ENCODE data around the gene KPTN.

The KPTN gene

DNA sequence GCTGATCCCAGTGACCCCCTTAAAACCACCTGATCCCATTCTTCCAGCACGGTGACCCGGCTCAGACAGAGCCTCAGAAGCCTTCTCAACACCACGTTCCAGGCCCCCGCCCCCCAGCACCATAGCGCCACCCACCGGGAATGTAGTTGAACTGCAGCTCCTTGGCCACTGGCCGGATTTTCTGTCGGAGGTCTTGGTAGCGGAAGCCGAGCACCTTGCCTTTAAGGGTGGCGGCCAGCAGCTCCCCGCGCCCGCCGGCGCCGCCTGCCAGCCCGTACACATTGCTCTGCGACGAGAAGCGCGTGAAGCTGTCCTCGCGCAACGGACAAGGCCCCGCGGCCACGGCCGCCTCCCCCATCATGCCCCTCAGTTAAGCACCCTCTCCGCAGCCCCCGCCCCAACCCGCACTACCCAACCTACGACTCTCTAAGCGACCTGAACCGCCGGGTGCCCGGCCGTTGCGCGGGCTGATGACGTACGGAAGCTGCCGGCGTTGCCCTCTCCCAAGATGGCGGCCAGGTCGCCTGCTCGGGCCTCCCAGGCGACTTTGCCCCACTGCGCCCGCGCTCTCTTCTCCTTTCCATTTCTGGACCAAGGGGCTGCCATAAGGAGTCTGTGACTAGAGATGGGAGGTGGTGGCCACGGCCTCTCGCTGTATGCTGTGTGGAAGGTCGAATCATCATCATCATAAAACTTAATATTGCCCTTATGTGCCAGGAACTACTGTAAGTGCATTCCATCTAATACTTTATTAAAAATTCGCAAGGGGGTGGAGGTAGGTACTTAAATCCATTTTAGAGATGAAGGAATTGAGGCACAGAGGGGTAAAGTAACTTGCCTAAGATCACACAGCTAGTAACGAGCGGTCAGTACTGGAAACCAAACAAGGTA, at the start of gene KPTN:
TSS of gene KPTN (minus strand) at position 420 of the 891 bp plus-strand sequence. CDS start at position 361, 59 bp downstream.
- peak; percentile 83 for DNase-seq

DNA sequence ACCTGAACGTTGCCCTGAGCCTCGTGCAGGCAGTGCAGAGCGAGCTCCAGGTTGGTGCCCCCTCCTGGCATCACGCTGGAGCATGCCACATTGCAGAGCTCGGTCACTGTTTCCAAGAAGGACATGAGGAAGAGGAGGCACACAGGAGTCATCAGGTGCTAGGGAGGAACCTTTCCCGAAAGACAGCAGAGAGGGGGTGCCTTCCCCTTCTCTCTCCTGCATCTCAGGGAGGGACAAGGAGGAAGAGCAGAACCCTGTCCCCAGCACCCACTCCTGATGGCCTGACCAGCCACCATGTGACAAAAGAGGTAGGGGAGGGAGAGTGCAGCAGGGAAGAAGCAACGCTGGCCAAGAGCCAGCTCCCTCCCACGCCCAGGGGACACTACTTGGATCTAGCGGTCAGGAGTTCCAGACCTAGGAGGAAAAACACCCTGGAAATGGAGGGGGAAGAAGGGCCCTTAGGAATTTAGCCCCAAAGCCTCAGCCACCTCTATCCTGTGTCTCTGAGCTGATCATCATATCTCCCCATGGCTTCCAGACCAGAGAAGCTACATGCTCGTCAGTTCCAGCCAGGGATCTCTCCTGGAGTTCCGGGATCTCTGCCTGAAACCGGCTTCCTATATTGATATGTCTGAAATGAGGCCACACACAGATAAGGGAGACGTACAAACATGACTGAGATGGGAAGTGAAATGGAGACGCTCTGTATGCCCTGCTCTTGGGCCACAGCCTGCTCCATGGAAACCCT, 47.8 kb upstream of the KPTN start:
- no peak for DNase-seq

DNA sequence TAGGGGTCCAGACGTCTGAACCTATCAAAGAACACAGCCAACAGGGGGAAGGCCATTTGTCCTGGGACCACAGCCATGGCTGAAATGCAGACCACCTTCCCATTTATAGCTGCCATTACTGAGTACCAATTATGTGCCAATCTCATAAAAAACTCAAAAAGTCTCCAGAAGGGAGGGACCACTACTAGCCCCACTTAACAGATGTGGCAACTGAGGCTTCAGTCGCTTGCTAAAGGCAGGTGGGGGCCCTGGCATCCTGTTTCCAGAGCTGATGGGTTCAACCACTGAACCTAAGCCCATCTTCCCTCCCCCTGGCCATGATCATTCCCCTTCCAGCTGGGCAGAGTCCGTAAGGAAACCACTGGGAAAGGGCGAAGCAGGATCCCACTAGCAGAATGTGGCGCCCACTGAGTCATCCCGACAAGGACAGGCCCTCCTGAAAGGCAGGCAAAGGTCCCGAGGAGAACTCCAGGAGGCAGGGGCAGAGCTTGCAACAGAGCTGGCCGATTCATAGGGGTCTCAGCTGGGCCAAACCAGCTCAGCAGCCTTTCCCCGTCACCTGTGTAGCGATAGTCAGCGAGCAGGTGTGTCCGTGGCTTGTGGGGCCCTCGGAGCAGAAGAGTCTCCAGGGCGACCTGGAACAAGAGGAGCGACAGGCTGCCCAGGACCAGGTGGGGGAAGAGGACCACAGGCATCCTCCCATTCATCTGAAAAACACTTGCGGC, 45.2 kb upstream of the KPTN start:
- no peak for DNase-seq

DNA sequence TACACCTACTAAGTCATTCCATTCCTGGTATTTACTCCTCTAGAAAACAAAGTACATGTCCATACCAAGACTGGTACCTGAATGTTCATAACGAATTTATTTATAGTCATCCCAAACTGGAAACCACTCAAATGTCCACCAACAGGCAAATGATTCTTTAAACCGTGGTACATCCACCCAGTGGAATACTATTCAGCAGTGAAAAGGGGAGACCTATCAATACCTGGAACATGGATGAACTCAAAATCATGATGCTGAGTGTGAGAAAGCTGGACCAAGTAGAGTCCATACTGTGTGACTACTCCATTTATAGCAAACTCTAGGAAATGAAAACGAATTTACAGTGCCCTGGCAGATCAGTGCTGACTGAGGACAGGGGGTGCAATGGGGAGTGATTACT, 42.8 kb upstream of the KPTN start:
- DNase-seq, result no peak

DNA sequence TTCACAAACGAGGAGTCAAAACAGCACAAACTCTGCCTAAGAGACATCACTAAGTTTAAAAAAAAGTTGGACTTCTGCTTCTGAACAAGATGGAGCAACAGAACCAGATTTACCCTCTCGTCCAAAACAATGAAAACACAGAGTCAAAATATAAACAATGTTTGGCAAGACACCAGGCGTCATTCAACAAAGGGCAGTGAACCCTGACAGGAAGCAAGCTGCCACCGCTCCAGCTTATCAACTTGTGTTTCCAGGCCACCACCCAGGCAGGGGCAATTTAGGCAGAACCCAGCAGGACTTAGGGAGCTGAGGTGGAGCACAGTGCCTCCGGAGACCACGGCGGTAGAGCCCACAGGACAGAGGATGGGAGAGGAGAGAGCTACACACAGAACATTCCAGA, 39.5 kb upstream of the KPTN start:
- DNase-seq, result no peak

DNA sequence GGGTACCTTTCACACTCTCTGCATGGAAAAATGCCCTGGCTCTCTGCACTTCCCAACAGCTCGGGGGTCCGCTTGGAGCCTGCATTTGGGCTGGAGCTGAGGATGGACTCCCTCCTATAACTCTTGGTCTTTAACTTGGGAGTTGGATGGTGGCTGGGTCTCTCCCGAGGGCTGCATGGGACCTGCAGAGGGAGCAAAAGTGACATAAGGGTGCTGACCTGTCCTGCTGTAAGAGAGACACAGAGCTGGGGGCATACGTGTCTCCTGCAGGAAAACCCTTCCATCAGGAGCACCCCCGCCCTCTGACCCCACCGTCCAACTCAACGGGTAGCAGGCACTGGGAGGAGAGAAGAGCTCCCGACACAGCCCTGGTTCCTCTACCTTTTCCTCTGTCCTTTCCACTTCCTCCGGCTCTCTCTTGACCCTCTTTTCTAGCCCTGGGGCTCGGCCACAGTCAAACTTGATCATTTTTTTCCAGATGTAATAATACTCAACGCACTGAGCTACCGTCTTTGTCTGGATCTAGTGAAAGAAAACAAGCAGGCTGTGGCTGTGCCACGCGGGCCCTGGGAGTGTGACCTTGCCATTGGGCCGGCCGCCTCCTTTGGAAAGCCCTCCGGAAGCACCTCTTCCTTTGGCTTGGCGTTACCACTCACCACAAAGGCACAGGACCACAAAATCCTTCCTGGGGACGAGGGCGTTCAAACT, 37.6 kb upstream of the KPTN start:
- no peak for DNase-seq

DNA sequence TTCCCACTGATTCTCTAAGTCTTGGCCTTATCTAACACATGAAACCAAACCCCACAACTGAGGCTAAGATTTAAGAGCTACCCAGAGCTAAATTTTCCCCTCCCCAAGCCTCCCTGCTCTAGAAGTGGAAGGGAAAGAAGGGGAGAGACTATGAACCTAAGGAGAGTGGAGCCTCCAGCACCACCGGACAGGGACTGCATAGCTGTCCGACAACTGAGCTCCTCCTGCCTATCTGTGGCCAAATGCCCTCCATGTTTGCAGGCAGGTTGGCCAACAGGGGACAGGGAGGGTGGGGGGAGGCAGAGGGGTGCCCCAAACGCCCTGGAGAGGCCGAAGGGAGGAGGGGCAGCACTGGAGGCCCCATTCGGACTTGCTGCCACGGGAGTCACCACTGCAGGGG, 36.8 kb upstream of the KPTN start:
- DNase-seq, result no peak

DNA sequence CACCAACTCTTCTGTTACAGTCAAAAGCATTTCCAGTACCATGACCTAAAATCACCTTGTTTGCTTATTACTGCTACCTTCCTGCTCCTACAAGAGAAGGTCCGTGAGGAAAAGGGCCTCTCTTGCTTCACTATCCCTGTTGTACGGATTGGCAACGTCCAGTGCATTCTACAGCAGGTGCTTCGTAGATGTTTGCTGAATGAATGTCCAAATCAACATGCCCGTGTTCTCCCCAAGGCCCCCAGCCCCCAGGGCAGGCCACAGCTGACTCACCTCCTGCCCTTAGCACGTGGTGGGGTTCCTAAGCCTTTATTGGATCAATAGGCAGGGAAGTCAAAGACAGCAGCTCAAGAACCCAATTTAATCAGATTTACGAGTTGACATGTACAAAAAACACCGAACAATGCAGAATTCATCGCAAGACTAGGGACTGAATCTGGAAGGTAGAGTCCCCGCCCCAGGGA, 36.4 kb upstream of the KPTN start:
- DNase-seq, result no peak

DNA sequence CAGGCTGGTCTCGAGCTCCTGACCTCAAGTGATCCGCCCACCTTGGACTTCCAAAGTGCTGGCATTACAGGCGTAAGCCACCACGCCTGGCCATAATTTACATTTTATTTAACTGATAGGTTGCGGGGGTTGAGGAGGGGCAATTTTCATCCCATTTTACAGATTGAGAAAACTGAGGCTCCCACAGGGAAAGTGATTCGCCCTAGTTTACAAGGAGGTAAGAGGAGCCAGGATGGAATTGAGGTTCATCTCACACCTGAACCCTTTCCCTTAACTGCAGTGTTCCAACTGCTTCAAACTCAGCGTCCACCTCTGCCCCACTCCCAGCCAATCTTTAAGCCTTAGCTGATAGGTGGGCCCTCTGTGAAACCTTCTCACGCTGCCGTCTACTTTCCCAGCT, 34.8 kb upstream of the KPTN start:
- no peak for DNase-seq

DNA sequence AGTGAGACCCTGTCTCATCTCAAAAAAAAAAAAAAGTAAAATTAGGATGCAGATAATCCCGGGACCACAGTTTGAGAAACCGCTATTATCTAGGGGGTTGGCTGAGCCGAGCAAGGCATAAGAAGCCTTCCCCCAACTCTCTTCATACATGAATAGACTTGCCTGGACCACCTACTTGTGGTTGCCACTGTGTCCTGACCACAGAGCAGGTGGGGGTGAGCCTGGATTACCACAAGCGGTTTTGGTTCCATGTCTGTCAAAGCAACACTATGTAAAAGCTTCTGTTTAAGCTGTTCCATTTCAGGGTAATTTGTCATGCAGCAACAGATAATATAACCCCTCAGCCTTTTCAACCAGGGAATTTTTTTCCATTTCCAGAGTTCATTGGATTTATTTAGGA, 34.1 kb upstream of the KPTN start:
- peak; percentile 50 for DNase-seq

DNA sequence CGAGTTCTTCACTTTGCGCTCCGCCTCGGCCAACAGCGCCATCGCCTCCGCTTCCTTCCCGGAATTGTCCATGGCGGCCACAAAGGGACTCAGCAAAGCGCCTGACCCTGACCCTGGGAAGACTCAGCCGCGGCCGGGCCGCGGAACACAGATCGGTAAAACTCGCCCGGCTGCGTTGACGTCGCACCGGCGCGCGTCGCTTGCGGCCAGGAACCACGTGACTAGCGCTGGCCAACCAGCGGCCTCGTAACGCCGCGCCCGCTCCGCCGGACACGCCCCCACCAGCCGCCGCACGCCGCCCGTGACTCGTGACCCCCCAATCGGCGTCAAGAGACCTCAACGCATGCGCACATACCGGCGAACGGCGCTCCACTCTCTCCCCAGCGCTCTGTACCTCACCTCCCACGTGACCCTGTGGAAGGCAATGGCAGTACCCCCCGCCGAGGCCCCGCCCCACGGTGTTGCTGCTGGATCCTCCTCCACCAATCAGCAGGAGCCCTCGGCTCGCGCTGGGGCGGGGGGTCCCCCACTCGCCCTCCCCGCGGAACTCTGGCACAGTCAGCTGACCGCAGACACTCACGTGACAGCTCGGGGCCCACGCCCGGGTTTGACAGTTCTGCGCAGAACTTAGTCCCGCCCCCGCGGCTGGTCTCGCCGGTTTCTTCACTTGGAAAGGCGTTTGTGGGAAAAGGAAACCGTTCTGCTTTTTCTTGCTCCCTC, 31.0 kb upstream of the KPTN start, which contains the start of gene NAPA:
TSS of gene NAPA (minus strand) at position 195 of the 720 bp plus-strand sequence. CDS start at position 72, 123 bp downstream.
- peak; percentile 100 for DNase-seq

DNA sequence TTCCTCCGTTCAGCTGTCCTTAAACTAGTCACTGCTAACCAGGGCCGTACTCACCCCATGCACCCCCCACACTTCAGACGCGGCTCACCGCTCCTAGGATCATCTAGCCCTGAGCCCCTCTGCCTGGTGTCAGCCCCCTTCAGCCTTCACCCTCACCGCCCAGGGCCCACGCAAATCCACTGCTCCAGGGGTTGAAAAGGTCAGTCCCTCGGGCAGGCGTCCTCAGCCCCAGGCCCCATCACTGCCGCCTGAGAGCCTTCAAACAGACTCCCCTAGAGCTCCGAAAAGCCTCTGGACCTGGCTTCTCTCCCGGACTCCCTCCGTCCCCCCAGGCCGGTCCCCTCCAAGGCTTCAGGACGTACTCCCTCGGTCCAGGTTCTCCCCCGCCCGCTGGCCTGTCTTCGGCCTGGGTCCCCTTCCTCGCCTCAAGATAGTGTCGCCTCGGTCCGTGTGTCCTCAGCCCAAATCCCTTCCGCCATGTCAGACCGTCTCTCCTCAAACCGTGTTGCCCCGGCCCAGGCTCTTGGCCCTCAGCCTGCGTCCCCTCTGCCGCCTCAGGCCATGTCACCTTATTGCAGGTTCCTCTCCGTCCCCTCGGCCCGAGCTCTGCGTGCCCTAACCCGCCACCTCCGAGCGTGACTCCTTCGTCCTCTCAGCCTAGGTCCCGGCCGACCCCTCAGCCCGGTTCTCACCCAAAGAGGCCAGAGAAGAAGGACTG, 30.3 kb upstream of the KPTN start:
- no peak for DNase-seq

DNA sequence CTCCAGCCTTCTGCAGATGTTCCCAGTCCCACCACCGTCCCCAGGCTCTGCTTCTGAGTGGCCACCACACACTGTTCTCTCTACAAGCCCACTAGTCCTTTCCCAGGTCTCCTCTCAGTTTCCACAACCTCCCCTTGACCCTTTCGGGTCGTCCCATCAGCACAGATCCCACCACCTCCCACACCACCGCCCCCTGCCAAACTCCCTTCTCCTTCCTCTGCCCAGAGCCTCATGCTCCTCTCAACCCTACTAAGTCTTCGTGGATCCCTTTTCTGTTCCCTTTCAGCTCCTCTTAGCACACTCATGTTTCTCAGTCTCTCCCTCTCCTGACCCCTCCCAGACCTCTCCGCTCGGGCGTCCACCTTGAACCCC, 28.9 kb upstream of the KPTN start:
- DNase-seq, result no peak

DNA sequence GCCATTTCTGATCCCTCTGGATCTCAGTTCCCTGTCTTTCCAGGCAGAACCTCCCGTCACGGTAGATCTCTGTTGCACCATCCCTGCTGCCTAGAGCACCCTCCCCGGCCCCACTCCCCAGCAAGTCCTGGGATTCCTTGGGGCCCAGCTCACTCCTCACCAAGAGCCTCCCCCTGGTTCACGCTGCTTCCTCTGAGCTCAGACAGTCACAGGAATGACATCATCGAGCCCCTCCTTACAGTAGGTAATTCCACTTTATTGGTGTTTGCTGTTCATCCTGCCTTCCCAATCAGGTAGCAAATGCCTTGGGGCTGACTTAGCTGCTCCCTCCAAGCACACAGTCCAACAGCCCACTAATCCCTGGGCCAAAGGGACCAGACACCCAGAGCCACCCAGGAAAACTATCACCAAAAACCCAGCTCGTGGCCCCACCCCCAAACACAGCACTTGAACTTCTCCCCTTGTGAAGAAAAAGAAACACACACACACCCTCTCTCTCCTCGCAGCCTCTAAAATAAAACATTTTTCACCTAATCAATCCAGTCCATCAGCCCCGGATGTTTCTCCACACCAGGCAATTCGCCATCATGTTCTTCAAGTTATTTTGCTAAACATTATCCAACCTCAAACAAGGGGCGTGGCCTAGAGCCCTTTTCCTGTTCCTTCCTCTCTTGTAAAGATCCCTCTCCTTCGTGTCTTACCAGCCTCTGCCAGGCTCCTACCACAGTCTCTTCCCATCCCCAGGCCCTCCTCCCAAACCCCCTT, 28.3 kb upstream of the KPTN start:
- DNase-seq, result no peak

DNA sequence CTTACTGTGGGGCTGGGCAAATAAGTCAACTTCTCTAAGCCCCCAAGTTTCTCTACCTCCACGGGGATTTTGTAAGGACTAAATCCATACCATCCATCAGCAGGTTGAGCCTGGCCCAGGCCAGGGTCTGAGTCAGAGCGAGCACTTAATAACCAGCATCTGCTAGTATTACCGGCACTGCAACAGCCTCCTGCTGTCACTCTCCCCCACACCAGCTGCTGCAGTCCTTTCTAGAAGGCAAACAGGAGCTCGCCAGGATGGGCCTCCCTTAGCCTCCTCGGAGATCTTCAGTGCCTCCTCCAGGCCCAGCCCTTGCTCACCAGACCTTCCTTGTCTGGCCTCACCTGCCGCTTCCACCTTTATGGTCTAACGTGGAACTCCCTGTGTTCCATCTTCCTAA, 27.7 kb upstream of the KPTN start:
- no peak for DNase-seq

DNA sequence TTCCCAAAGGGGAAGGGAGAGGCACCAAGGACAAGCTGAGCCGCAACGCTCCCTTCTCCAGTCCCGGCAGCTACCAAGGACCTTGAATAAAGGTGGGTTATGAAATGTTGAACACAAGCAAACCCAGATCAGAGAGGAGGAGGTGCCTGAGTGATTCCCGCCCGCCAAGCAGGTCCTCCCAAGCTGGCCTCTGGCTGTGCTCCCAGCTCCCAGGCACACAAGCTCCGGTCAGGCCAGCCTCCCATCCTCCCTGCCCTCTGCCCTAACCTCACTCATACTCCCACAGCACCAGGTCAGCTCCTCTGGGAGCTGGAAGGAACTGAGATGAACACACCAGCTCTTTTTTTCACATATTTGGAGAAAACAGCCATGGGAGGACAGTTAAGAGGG, 27.1 kb upstream of the KPTN start:
- DNase-seq, result no peak

DNA sequence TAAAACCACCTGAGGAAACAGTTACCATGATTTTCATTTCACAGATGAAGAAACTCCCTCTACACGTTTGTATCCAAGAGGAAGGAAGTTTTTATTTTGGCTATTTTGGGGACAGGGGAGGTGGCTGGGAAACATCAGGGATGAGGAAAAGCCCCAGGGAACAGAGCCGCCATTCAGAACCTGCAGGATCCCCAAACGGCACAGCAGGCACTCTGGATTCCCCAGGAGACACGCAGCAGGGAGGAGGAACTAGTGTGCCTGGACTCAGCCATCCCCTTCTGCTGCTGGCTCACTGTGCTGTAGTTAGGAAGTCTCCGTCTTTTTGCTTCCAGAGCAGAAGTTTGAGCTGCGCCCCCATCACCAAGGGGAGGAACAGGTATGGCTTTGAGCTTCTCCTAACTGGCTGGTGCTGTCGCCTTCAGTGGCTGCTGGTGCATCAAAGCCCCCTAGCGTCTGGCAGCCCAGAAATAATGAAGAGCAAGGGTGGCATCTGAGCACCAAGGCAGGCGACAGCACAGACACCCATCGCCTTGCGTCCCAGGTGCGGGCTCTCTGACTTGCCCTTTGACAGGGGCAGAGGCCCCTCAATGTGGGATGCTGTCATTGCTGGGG, 26.6 kb upstream of the KPTN start:
- no peak for DNase-seq

DNA sequence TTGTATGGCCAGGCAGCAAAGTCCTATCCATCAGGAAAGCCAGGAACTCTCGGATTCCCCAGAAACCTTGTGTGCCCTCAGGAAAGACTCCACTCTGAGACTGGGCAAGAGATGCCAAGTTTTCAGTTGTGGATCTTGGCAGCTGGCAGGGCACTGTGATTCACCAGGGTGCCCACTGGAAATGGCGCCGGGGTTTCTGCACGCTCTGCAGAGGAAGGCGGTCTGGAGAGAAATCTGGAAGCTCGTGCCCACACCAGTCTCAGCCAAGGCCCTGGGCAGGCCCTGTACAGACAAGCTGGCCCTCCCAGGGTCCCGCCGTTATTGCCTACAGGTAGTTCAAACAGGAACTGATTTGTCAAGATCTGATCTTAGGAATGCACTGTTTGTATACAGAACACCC, 26.0 kb upstream of the KPTN start:
- no peak for DNase-seq

DNA sequence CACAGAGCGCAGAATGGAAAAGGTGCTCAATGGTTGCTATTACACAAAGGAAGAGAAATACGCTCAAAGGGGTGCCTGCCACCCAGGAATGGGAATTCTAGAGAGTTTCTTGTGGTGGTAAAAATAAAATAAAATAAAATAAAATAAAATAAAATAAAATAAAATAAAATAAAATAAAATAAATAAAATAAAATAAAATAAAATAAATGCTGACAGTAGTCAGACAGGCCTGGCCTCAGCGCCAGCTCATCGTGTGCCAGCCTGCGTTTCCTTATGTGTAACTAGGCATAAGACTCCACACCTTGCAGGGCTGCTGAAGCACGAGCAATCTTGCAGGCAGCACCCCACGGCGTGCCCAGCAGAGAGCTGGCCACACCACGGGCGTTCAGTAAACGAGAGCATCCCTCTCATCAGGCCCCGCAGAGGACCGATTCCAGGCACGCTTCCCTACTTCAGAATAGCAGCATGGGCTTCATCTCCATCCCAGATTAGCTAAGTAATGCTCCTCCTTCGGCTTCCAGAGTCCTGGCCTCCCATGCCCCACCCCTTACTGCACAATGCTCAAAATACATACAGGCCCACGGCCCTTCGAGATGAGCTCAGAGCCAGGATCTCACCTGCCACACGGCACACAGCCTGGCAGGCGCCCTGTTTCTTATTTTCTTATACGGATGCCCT, 25.3 kb upstream of the KPTN start:
- no peak for DNase-seq

DNA sequence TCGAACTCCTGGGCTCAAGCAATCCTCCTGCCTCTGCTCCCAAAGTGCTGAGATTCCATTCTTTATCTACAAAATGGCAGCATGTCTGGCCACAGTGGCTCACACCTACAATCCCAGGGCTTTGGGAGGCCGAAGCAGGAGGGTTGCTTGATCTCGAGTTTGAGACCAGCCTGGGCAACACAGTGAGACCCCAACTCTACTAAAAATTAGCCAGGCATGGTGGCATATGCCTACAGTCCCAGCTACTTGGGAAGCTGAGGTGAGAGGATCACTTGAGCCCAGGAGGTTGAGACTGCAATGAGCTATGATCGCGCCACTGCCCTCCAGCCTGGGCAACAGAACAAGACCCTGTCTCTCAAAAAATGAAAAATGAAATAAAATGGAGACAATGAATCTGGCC, 24.7 kb upstream of the KPTN start:
- DNase-seq, result no peak
